B cell (primary cell): ENCODE results near the gene TRAM1L1. TPM values are rescaled to one million over a fixed set of nuclear protein-coding genes. Genes with fewer than 3 reads are reported as not detected.

Source experiments
- ATAC-seq: fragments of 200-7000 bp; cut with Tn5 transposase; one replicate; pipeline ENCODE4 v1.10.0; 2021; ENCODE audit warnings: low read depth, mild to moderate bottlenecking, moderate number of reproducible peaks, moderate library complexity
- CTCF ChIA-PET: fragments of 350-600 bp; sonication (Branson Sonifier 250); formaldehyde crosslinking; loops from one replicate; lab custom pipeline; 2021; ENCODE audit warnings: antibody characterized with exemption, inconsistent platforms; lab: Charles Lee
- POLR2A ChIA-PET: fragments of 350-600 bp; sonication (Branson Sonifier 250); formaldehyde crosslinking; loops from one replicate; lab custom pipeline; 2021; ENCODE audit warnings: antibody characterized with exemption; lab: Charles Lee
- DNase-seq: peaks from one replicate; pipeline ENCODE4 v3.0.0; 2013
- H2AFZ ChIP-seq: 2 replicates; pipeline ENCODE4 v1.6.1; 2012; ENCODE audit warnings: mild to moderate bottlenecking, low read depth, low read length; ENCODE audit not compliant: insufficient read depth, poor library complexity, severe bottlenecking
- H3K27ac ChIP-seq, 2 donors: 1 replicate in 1 of 2; 2 replicates in 1 of 2; pipeline ENCODE4 v1.5.1; 2012 to 2013; ENCODE audit warnings: low read length in 2 of 2, mild to moderate bottlenecking in 2 of 2, moderate library complexity in 1 of 2
- H3K27me3 ChIP-seq, 4 experiments: fragments of 200-600 bp in 1 of 4; sonication (generic) in 1 of 4; replicated peaks in 1 of 4; 1 replicate in 2 of 4; 2 replicates in 2 of 4; pipeline versions ENCODE4 v1.6.1 to v1.7.0; 2013 to 2016; ENCODE audit warnings: low read length in 3 of 4, mild to moderate bottlenecking in 2 of 4, mixed read lengths in 1 of 4, moderate library complexity in 1 of 4; ENCODE audit not compliant: insufficient read depth in 4 of 4, control insufficient read depth in 3 of 4; ENCODE audit errors: control extremely low read depth in 1 of 4
- H3K36me3 ChIP-seq, 2 experiments: replicated peaks in 1 of 2; 1 replicate in 1 of 2; 2 replicates in 1 of 2; pipeline versions ENCODE4 v1.6.1 to v1.7.1; 2013; ENCODE audit warnings: low read length in 1 of 2; ENCODE audit not compliant: insufficient read depth in 2 of 2, control insufficient read depth in 1 of 2; ENCODE audit errors: control extremely low read depth in 1 of 2, extremely low read depth in 1 of 2
- H3K4me1 ChIP-seq, 2 donors: fragments of 200-600 bp in 1 of 2; sonication (generic) in 1 of 2; 1 replicate in 1 of 2; 2 replicates in 1 of 2; pipeline versions ENCODE4 v1.5.1 to v1.6.1; 2013 to 2017; ENCODE audit warnings: low read length in 2 of 2; ENCODE audit not compliant: control insufficient read depth in 2 of 2, insufficient read depth in 2 of 2
- H3K4me2 ChIP-seq: replicated peaks from 2 replicates; pipeline ENCODE3; 2012; ENCODE audit warnings: mild to moderate bottlenecking, low read depth, low read length; ENCODE audit not compliant: poor library complexity, severe bottlenecking
- H3K4me3 ChIP-seq, 5 experiments: fragments of 200-600 bp in 1 of 5; sonication (generic) in 1 of 5; 1 replicate in 3 of 5; 2 replicates in 2 of 5; pipeline versions ENCODE4 v1.5.1 to v1.7.0; 2011 to 2016; ENCODE audit warnings: low read length in 4 of 5, mild to moderate bottlenecking in 4 of 5, low read depth in 2 of 5, control low read depth in 1 of 5, moderate library complexity in 1 of 5; ENCODE audit not compliant: insufficient read depth in 1 of 5; ENCODE audit errors: control extremely low read depth in 1 of 5, extremely low read depth in 1 of 5
- H3K79me2 ChIP-seq: fragments of 200-600 bp; sonication (generic); one replicate; pipeline ENCODE4 v1.6.0; 2016; ENCODE audit warnings: low read length; ENCODE audit not compliant: control insufficient read depth, insufficient read depth
- H3K9ac ChIP-seq: fragments of 200-600 bp; sonication (generic); 2 replicates; pipeline ENCODE4 v1.6.1; 2017; ENCODE audit warnings: mild to moderate bottlenecking, low read length, moderate library complexity
- H3K9me3 ChIP-seq, 3 donors: one replicate each; pipeline versions ENCODE4 v1.6.1 to v1.7.1; 2013; ENCODE audit warnings: low read length in 2 of 3; ENCODE audit not compliant: control insufficient read depth in 2 of 3, insufficient read depth in 1 of 3; ENCODE audit errors: control extremely low read depth in 1 of 3
- H4K20me1 ChIP-seq: 2 replicates; pipeline ENCODE4 v1.6.0; 2012; ENCODE audit warnings: mild to moderate bottlenecking, low read length; ENCODE audit not compliant: insufficient read depth, control insufficient read depth, poor library complexity, severe bottlenecking
- H3K27ac Mint-ChIP-seq: one replicate; pipeline ENCODE4 v1.8.0; 2021; ENCODE audit warnings: mixed read lengths
- H3K27me3 Mint-ChIP-seq: one replicate; pipeline ENCODE4 v1.8.0; 2021; ENCODE audit warnings: mixed read lengths
- H3K4me1 Mint-ChIP-seq: one replicate; pipeline ENCODE4 v1.8.0; 2021; ENCODE audit warnings: mixed read lengths
- H3K4me3 Mint-ChIP-seq: one replicate; pipeline ENCODE4 v1.8.0; 2021; ENCODE audit warnings: mixed read lengths
- H3K9me3 Mint-ChIP-seq: one replicate; pipeline ENCODE4 v1.8.0; 2022; ENCODE audit warnings: mixed read lengths; ENCODE audit not compliant: insufficient read depth
- CTCF ChIP-seq: fragments of 200-600 bp; IDR thresholded peaks from one replicate; pipeline ENCODE4 v1.8.0; 2022; ENCODE audit warnings: antibody characterized with exemption, mild to moderate bottlenecking
- EZH2 ChIP-seq: IDR thresholded peaks from 2 replicates; pipeline ENCODE4 v1.6.1; 2012; ENCODE audit warnings: borderline replicate concordance, low read depth, mild to moderate bottlenecking, moderate library complexity, low read length; ENCODE audit not compliant: insufficient read depth, poor library complexity, severe bottlenecking
- WGBS: methylation state at CpG from one replicate; pipeline ENCODE4 v1.1.5; 2013; ENCODE audit warnings: missing lambda C conversion rate; ENCODE audit not compliant: insufficient coverage; 5-methylcytosine and 5-hydroxymethylcytosine counted together
- intact Hi-C: fragments of 100-400 bp; cut with micrococcal nuclease; formaldehyde crosslinking; loops from one replicate; pipeline ENCODE4 v1.10.0; 2022
- polyA plus RNA-seq: library from polyadenylated mRNA; depleted of rRNA; stranded (reverse); fragments of >200 nt; gene quantifications from 2 replicates; pipeline ENCODE4 v1.2.3, GENCODE V29; 2012
- total RNA-seq, 2 donors: library from RNA; stranded (reverse); fragments of 120-200 nt in 1 of 2; gene quantifications; 1 replicate in 1 of 2; 2 replicates in 1 of 2; pipeline versions ENCODE4 v1.2.3 to v1.2.4, GENCODE V29; 2013 to 2022

The TRAM1L1 gene
- total and polyA plus RNA-seq, 2 donors (not counting 1 experiment from before 2014, with no cell fraction given), result not detected

GRCh38 chr4:117068120-117068519 is 17.3 kb downstream of the TRAM1L1 start:
- H3K9me3 Mint-ChIP-seq, result peaks cover 2% of the 10 kb centered on the region
- no peak overlapping the region for H3K4me3 Mint-ChIP-seq
- TF ChIP-seq CTCF (no peak), EZH2 (no peak)
- DNase-seq (no peak), ATAC-seq (no peak)
- Histone ChIP-seq H3K9ac (no peak overlapping the region), H3K27me3 (no peaks in the 10 kb centered on the region), H3K4me3 (no peak overlapping the region), H3K9me3 (no peaks in the 10 kb centered on the region), H2AFZ (no peak overlapping the region), H4K20me1 (no peaks in the 10 kb centered on the region), H3K79me2 (no peaks in the 10 kb centered on the region), H3K4me2 (no peak overlapping the region), H3K36me3 (no peaks in the 10 kb centered on the region), H3K27ac (no peak overlapping the region), H3K4me1 (no peaks in the 10 kb centered on the region)
- ChIA-PET CTCF (no interaction called here), POLR2A (no interaction called here)
- WGBS, result no CpG with 5 or more reads among the region's 3 CpGs
- no peak overlapping the region for H3K27ac Mint-ChIP-seq
- no peaks in the 10 kb centered on the region for H3K27me3 Mint-ChIP-seq
- H3K4me1 Mint-ChIP-seq, result no peaks in the 10 kb centered on the region
- intact Hi-C loops, result no loop called here

DNA sequence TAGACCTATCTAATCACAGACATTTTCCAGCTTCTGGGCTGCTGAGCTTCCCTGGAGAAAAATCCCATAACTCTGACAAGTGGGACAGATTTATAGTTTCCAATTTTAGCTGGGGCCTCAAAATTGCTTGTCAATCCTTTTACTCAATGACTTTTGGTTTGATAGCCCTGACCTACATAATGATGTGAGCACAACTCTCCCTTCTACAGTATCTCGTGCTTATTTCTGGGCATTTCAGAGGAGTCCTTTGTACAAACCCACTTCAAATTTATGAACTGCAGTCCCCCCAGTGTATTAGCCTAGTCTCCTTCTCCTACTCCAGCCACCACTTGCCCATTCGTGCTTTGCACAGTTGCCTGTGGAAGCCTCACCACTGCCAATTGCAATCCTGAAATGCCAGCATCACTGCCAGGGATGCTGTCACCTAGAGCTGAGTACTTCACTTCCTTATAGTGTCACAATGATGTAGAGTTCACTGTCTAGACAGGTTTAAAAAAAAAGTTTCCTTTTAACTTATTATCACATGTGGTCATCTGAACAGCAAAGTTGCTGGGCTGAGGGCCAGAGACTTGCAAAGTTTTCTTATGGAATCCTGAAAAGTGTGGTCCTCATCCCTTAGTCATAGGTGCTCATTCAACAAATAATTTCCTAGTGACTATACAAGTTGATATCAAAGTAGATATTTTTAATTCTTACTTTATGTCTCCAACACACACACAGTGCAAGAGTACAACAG is 21.2 kb downstream of the TRAM1L1 start:
- Histone ChIP-seq H3K4me1 (no peaks in the 10 kb centered on the region), H3K9ac (no peak overlapping the region), H4K20me1 (no peaks in the 10 kb centered on the region), H3K9me3 (no peaks in the 10 kb centered on the region), H3K4me2 (no peak overlapping the region), H3K27me3 (no peaks in the 10 kb centered on the region), H3K4me3 (no peak overlapping the region), H3K79me2 (no peaks in the 10 kb centered on the region), H3K27ac (no peak overlapping the region), H2AFZ (no peak overlapping the region), H3K36me3 (no peaks in the 10 kb centered on the region)
- ChIA-PET POLR2A (no interaction called here), CTCF (no interaction called here)
- no peak for ATAC-seq
- no peak overlapping the region for H3K4me3 Mint-ChIP-seq
- TF ChIP-seq EZH2 (no peak), CTCF (no peak)
- WGBS, result 75% methylated on average over 2 of the region's 2 CpGs
- no peaks in the 10 kb centered on the region for H3K27me3 Mint-ChIP-seq
- H3K4me1 Mint-ChIP-seq, result no peaks in the 10 kb centered on the region
- H3K9me3 Mint-ChIP-seq, result no peaks in the 10 kb centered on the region
- no peak for DNase-seq
- intact Hi-C loops, result no loop called here
- no peak overlapping the region for H3K27ac Mint-ChIP-seq
